ENCODE data around the gene CYGB.

GRCh38 chr17:76493505-76494167 is 43.9 kb downstream of the CYGB start:
- TF ChIP-seq CTCF (IDR thresholded peaks at IDR 0.05): no peak
- peak in 1 of 2 donors; percentile 21 for TF ChIP-seq POLR2AphosphoS5 (IDR thresholded peaks at IDR 0.05; ENCODE audit: insufficient read depth in 1 of 2, low read depth in 1 of 2)

All from vagina (tissue), 2 donors.